Measurements from ENCODE around the gene TCIRG1. TPM values are rescaled to one million over a fixed set of nuclear protein-coding genes. Genes with fewer than 3 reads are reported as not detected.
A peak's percentile ranks its signal among the peaks of the same experiment; 100 is the strongest.

TCIRG1 gene
- total RNA-seq, 1 experiment from 2014 or later, result 203 TPM

GRCh38 chr11:68024508-68024907 lies 14.3 kb upstream of the TCIRG1 start:
- H3K9me2 ChIP-seq (replicated peaks; ENCODE audit: low read length), result no peaks in the 10 kb centered on the region
- BruUV-seq (replicated peaks), result no TSS peak
- ATAC-seq, result no peak
- H4K20me1 ChIP-seq (ENCODE audit: low read length), result no peaks in the 10 kb centered on the region
- H3F3A ChIP-seq (ENCODE audit: low read length, unreplicated experiment), result peaks cover 7% of the 10 kb centered on the region
- H3K27me3 ChIP-seq (ENCODE audit: low read length), result no peaks in the 10 kb centered on the region
- intact Hi-C loops (cut with micrococcal nuclease), result no loop called here
- H3K36me3 ChIP-seq (ENCODE audit: low read depth, low read length), result peaks cover 9% of the 10 kb centered on the region; the same call in 1 of the 2 replicates
- ChIA-PET POLR2A (ENCODE audit: unreplicated experiment) (no interaction called here), CTCF (no interaction called here)
- no peak for DNase-seq
- H3K27ac ChIP-seq (ENCODE audit: low read length), result no peak overlapping the region
- peaks cover 41% of the 10 kb centered on the region for H3K4me1 ChIP-seq (ENCODE audit: insufficient read depth, low read length)
- no peak overlapping the region for H2AFZ ChIP-seq (ENCODE audit: low read length)
- no peaks in the 10 kb centered on the region for H3K9me3 ChIP-seq (ENCODE audit: low read length)
- no peak overlapping the region for H3K4me2 ChIP-seq (ENCODE audit: low read length)
- TF ChIP-seq CTCF (conservative IDR thresholded peaks at IDR 0.05; ENCODE audit: low read depth, low read length) (no peak), EZH2 (IDR thresholded peaks at IDR 0.05; ENCODE audit: low read length, unreplicated experiment) (no peak), EZH2phosphoT487 (IDR thresholded peaks at IDR 0.05; ENCODE audit: borderline replicate concordance, low read length) (no peak)
- H3K4me3 ChIP-seq (ENCODE audit: low read length), result no peak overlapping the region
- peaks cover 11% of the 10 kb centered on the region for H3K79me2 ChIP-seq (ENCODE audit: low read length)
- H3K9ac ChIP-seq (ENCODE audit: low read length), result no peak overlapping the region

GRCh38 chr11:68025047-68025446 lies 13.8 kb upstream of the TCIRG1 start:
- intact Hi-C loops (cut with micrococcal nuclease), result no loop called here
- Histone ChIP-seq H3F3A (ENCODE audit: low read length, unreplicated experiment) (peaks cover 8% of the 10 kb centered on the region), H4K20me1 (ENCODE audit: low read length) (no peaks in the 10 kb centered on the region), H3K36me3 (ENCODE audit: low read depth, low read length) (peaks cover 9% of the 10 kb centered on the region; the same call in 1 of the 2 replicates), H3K9me2 (replicated peaks; ENCODE audit: low read length) (no peaks in the 10 kb centered on the region), H3K4me1 (ENCODE audit: insufficient read depth, low read length) (peaks cover 42% of the 10 kb centered on the region), H3K79me2 (ENCODE audit: low read length) (peaks cover 17% of the 10 kb centered on the region), H3K27ac (ENCODE audit: low read length) (no peak overlapping the region), H3K4me2 (ENCODE audit: low read length) (no peak overlapping the region), H2AFZ (ENCODE audit: low read length) (no peak overlapping the region), H3K4me3 (ENCODE audit: low read length) (no peak overlapping the region), H3K9ac (ENCODE audit: low read length) (no peak overlapping the region), H3K27me3 (ENCODE audit: low read length) (no peaks in the 10 kb centered on the region), H3K9me3 (ENCODE audit: low read length) (no peaks in the 10 kb centered on the region)
- CTCF ChIA-PET, result no interaction called here
- BruUV-seq (replicated peaks), result no TSS peak
- no peak for ATAC-seq
- TF ChIP-seq EZH2 (IDR thresholded peaks at IDR 0.05; ENCODE audit: low read length, unreplicated experiment), result no peak
- TF ChIP-seq CTCF (conservative IDR thresholded peaks at IDR 0.05; ENCODE audit: low read depth, low read length), result no peak; the same call in 1 of the 2 replicates
- TF ChIP-seq EZH2phosphoT487 (IDR thresholded peaks at IDR 0.05; ENCODE audit: borderline replicate concordance, low read length), result no peak
- POLR2A ChIA-PET (ENCODE audit: unreplicated experiment), result no interaction called here
- DNase-seq, result no peak

- TF ChIP-seq EZH2phosphoT487 (IDR thresholded peaks at IDR 0.05; ENCODE audit: borderline replicate concordance, low read length) (no peak), EZH2 (IDR thresholded peaks at IDR 0.05; ENCODE audit: low read length, unreplicated experiment) (no peak), CTCF (conservative IDR thresholded peaks at IDR 0.05; ENCODE audit: low read depth, low read length) (no peak)
- 0 out of 2 replicates have a peak overlapping the region, but pooled peaks have one; percentile 95 for H3K27ac ChIP-seq (ENCODE audit: low read length)
- POLR2A ChIA-PET (ENCODE audit: unreplicated experiment), result no interaction called here
- no TSS peak for BruUV-seq (replicated peaks)
- H3K79me2 ChIP-seq (ENCODE audit: low read length), result peaks cover 28% of the 10 kb centered on the region
- H3K9ac ChIP-seq (ENCODE audit: low read length), result no peak overlapping the region
- intact Hi-C loops (cut with micrococcal nuclease), result no loop called here
- no peaks in the 10 kb centered on the region for H4K20me1 ChIP-seq (ENCODE audit: low read length)
- H3K9me2 ChIP-seq (replicated peaks; ENCODE audit: low read length), result no peaks in the 10 kb centered on the region
- ATAC-seq, result no peak
- peaks cover 8% of the 10 kb centered on the region for H3F3A ChIP-seq (ENCODE audit: low read length, unreplicated experiment)
- H3K4me2 ChIP-seq (ENCODE audit: low read length), result no peak overlapping the region
- H2AFZ ChIP-seq (ENCODE audit: low read length), result no peak overlapping the region
- peaks cover 35% of the 10 kb centered on the region for H3K4me1 ChIP-seq (ENCODE audit: insufficient read depth, low read length)
- no peaks in the 10 kb centered on the region for H3K9me3 ChIP-seq (ENCODE audit: low read length)
- H3K4me3 ChIP-seq (ENCODE audit: low read length), result no peak overlapping the region
- H3K27me3 ChIP-seq (ENCODE audit: low read length), result no peaks in the 10 kb centered on the region
- CTCF ChIA-PET, result no interaction called here
- no peak for DNase-seq
- H3K36me3 ChIP-seq (ENCODE audit: low read depth, low read length), result peaks cover 9% of the 10 kb centered on the region; the same call in 1 of the 2 replicates
Measured at GRCh38 chr11:68026391-68027105, 12.3 kb upstream of the TCIRG1 start.

All from PC-3 (cell line).